OCI-M2 (cell line): Measurements from ENCODE around the gene SPRED2.

Source experiments
- DNase-seq: peaks from one replicate; lab custom pipeline; 2025; ENCODE audit not compliant: unreplicated experiment; lab: John Stamatoyannopoulos, UW

Gene SPRED2

DNA sequence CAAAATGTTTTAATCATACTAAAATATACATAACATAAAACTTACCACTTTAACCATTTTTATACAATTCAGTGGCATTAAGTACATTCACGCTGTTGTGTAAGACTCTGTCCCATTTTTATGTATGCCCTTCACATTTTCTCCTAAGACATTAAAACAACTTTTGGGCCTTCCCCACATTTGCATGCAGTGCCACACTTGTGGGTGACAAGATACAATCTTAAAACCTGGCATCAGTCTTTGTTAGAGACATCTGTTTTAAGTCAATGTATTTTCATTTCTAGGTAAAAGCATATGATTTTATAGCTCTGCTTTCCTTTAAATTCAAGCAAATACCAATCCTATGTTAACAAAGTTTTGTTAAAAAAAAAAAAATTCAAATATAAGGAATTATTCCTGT, 17.3 kb downstream of the SPRED2 start:
- no peak for DNase-seq

DNA sequence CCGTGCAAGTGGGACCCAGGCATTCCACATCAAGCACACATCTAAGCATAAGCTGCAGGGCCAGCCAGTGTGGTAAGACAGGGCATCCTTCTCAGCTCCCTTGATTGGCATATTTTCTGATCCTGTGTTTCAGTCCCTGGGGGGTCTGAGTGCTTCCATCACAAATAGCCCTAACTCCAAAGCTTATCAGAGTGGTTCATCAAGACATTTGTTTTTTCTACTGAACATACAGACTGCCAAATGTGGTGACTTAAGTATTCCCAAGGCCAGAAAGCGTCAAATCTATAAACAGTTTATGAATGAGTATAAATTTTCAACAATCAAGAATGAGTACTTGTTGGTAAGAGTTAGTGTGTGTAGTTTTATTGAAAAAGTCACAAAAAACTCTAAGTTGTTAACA, 18.8 kb downstream of the SPRED2 start:
- DNase-seq: no peak

DNA sequence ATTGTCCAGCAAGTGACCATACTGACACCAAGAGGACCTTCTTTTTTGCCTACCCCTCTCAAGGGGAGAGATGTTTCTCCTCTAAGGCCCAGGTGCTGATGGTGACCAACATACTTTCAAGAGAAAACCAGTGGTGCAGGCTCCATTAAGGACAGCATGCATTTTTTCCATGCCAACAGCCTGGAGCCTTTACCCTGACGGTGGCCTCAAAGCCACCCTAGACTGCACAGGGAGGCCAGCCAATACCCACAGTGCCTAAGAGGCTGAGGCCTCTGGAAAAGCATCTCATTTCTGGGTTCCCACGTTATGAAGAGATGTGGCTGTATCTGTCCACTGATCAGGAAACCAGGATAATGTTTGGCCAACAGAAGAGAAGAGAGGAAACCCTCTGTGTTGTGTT, 19.3 kb downstream of the SPRED2 start:
- no peak for DNase-seq

DNA sequence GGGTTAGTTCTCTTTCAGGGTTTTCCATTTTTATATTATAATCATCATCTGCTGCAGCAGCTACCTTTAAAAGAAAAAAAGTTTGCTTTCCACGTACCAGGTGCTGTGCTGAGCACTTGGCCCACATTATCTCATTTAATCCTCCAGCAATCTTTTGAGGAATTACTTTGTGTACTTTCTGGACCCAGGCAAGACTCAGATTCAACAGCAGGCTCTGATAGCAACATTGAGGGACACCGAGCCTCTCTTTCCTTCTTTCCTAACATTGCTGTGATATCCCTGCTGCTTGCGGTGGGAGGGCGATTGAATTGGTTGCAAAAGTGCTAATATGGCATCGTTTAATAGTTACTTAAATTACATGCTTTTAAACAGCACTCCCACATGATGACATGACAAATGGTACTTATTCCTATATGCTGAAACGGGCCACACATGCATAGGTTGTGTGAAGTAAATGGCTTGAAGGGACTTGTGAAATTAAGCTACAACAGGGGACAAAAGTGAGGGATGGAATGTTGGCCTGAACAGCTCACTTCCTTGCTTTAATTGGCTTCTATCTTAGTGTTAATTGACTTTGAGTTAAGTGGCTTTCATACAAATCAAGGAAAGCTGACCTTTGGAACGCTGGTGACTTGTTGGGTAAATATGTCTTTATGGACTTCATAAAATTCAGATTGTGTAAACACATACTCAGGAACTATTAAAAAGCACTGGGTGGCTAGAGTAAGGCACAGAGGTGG, 21.2 kb downstream of the SPRED2 start:
- DNase-seq: no peak

DNA sequence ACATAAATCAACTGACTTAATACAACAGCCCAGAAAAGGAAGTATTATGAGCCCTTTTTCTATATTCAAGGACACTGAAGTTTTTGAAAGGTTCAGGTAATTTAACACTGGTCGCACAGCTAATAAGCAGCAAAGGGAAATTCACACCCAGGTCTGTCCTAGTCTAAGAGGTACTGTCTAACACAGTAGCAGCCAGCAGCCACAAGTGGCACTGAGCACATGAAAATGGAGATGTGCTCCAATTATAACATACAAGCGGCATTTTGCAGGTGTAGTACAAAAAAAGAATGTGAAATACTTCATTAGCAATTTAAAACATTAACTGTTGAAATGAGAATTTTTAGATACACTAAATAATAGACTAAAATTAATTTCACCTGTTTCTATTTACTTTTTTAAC, 23.4 kb downstream of the SPRED2 start:
- no peak for DNase-seq

DNA sequence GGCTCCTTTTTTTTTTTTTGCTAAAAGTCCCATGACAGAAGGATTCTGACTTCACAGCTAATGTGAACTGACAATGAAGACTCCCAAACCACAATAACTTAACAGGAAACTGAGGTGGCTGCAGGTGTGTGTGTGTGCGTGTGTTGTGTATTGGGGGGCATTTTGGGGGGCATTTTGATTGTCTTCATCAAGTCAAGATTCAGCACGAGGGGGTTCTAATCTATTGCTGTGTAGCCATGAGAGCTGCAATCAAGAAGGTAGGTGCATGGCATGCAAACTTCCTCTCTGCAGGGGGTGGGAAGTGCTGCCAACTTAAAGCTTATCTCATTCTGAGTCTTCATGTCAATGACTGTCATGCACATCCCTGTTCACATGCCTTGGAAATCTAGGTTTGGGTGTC, 25.2 kb downstream of the SPRED2 start:
- no peak for DNase-seq

DNA sequence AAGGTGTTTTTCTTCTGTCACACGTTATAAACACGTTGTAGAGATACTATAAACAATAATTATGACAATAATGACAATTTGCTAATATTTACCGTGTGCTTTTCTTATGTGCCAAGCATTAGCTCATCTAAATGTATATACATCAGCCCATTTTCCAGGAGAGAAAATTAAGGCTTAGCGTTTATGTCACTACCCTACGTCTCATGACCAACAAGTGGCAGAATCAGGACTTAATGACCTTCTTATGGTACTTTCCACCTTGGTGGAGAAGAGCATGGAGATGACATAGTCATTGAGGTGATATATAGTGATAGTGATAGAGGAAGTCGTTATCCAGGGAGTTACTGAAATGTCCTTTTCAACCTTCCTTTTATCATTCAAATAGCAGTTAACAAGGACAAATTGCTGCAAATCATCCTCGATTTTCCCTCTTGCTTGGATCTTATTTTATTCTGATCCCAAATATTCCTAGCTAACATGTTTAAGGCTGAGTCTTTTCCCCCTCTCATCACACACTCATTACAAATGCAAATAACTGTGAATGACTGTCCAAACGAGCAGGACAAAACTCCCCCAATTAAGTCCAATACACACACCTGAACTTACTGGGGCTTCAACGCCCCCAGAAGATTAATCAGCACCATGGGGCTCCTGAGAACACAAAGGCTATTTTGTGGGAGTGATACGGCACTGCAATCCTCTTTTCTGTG, 27.3 kb downstream of the SPRED2 start:
- no peak for DNase-seq

DNA sequence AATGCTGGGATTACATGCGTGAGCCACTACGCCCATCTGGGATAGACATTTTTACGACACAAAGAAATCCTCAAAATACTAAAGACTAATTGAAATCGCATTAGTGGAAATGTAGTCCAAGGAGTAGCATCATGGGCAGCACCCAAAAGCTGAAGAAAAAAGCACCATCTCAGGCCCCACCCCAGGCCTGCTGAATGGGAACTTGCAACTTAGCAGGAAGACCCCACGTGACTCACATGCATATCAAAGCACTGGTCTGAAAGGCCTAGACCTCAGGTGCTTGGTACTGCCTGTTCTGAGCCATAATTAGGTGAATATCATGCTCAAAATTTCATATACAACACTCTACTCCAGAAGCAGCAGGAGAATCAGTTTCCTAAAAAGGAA, 28.9 kb downstream of the SPRED2 start:
- DNase-seq: no peak

DNA sequence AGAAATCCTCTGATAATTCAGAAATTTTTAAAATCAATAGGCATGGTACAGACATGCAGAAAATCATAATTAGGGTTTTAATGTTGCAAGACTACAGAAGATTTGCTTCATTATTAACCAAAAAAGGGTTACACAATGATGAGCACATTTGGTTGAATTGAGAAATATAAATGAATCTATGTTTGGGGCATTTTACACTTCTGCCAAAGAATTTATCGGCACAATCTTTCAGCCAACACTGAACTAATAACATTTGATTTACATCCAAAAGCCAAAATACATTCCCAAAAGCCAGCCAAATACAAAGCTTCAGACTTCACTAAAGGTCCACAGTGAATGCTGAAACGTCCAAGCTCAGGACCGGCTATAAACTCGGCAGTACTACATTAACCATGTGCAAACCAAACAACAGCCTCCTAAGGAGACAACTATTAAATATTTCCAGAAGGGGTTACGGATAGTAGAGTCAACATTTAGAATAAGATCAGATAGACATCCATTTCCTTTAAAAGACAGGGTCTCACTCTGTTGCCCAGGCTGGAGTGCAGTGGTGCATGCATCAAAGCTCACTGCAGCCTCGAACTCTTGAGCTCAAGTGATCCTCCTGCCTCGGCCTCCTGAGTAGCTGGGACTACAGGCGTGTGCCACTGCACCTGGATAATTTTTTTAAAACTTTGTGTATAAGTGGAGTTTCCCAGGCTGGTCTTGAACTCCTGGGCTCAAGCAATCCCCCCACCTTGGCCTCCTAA, 29.4 kb downstream of the SPRED2 start:
- DNase-seq: no peak

DNA sequence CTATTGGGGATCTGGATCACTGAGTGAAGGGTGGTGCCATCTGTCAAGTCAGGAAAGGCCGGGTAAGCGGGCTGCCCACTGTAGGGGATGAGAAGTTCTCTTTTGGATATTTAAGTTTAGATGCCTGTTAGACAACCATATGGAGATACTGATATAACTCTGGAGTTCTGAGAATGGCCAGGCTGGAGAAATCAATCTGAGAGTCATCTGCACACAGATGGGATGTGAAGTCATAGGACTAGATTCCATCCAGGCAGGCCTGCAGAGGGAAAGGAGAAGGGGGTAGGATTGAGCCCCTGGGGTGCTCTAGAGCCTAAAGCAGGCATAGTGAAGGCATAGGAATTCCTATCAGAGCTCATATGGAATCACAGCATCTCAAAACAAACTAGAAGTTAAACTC, 30.1 kb downstream of the SPRED2 start:
- no peak for DNase-seq

DNA sequence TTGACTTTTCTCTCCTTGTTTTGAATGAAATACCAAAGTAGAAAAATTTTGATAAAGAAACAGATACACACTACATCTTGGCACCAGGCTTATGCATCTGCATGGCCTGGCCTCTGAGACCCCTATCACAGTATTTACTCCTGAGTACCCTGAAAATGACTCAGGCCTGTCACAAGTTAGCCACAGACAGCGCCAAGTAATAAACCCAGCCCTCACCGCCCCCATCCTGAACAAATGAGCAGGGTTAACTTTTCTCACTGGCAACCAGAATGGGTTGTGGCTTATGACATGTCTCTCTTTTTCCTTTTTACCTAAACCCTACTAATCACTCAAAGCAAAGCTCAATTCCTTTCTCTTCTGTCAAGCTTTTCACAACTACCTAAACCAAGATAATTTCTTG, 35.3 kb downstream of the SPRED2 start:
- no peak for DNase-seq

DNA sequence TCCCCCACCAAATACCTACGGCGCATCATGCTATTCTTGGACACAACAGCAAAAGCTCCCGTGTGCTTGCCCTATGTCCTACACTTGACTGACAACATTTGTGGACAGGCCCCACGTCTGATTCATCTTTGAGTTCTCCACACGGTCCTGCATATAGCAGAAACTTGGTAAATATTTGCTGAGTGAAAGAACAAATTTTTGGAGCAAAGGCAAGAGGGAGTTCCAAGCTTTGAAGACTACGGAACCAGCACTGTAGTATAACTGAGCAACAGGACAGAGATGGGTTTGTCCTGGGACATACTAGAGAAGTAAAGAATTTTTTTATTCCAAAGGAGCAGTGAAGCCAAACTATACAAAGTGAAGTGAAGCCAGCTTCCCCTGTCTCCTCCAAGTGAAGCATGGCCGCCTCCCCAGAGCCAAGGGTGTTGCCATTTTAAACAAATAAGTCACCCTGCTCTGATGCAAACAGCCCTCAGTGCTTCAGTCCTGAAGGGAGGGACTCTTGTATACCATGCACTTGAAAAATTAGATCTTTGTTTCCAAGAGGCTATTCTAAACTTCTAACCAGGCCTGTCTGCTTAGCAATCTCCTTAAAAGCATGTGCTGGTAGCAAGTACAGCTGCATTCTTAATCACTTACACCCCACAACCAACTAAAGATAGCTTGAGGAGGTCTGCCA, 35.9 kb downstream of the SPRED2 start:
- no peak for DNase-seq

DNA sequence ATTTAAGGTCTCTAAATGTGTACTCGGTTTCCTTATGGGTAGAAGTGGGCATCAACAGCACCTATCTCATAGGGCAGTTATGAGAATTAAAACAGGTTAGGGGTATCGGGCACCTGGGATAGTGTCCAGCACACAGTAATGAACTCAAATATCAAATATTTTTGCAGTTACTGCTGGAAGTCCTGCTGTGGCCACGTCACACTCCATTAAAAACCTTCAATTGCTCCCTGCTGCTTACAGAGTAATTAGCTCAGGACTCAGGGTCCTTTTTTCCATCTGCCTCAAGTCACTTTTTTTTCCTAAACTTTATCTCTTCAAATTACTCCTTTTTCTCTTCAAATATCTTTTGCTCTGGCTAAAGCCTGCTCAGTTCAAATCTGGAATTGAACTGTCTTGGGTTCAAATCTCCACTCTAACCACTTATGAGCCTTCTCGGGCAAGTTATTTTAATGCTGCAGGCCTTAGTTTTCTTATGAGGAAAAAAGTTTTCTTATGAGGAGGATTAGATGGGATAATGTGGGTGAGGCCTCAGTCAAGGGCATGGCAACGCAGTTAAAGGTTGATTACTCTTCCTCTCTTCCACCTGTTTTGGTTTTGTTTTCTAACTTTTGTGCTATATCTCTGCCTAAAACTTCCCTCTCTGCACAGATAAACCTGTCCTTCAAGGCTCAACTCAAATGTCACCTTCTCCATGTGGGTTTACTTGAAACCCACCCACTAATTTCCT, 36.6 kb downstream of the SPRED2 start:
- DNase-seq: no peak

DNA sequence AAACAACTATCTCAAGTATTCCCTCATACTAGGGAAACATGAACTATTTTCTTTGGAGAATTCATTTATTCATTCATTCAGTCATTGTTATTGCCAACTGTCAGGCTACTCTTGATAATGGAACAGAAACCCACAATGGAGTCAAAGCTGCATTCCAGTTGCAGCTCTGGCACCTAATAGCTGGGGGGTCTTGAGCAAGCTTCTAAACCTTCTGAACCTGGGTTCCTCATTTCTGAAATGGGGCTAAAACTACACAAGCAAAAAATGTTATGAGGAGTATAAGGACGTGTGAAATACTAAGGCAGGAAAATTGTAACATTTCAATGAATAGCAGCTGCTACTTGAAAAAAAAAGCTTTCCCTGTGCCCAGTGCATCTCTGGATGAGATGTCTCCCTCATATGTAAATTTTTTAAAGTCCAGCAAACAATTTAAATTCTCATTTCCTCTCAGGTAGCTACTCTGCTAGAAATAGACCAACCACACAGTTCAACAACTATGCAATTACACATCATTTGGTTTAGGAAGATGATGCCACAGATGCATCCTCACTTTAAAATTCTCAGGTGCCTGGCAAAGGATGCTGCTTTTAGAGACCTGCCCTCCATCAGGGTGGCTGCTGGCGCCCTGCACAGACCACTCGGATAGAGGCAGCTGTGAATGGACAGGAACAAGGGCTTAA, 38.5 kb downstream of the SPRED2 start:
- DNase-seq: no peak

DNA sequence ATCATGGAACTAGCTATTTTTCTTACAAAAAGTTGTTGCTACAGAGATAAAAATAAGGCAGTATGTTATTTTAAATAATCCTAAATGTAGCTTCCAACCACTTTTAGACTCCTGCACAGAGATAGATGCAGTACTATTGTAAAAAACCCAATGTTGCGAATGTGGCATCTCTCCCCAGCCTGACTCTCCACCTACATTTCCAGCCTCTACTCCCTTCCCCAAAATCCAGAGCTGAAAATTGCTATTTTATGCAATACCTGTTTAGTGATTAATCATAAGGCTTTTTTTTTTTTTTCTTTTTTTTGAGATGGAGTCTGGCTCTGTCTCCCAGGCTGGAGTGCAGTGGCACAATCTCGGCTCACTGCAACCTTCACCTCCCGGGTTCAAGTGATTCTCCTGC, 39.4 kb downstream of the SPRED2 start:
- DNase-seq: no peak

DNA sequence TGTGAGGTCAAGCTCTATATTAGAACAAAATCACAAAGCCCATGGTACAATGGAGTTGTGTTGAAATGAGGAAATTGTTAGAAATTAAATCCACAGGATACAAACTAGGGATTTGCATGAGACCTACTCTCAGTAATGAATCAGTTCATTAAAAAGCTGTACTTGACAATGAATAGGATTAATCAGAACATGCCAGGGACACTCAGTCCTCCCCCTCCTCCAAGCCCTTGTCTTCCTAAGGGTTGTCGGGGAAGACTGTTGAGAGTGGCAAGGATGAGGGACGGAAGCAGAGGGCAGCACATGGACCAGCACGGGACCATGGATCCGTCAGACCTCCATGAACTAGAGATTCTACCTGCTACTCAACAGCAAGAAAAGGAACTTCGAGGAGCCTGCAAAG, 39.8 kb downstream of the SPRED2 start:
- DNase-seq: no peak

DNA sequence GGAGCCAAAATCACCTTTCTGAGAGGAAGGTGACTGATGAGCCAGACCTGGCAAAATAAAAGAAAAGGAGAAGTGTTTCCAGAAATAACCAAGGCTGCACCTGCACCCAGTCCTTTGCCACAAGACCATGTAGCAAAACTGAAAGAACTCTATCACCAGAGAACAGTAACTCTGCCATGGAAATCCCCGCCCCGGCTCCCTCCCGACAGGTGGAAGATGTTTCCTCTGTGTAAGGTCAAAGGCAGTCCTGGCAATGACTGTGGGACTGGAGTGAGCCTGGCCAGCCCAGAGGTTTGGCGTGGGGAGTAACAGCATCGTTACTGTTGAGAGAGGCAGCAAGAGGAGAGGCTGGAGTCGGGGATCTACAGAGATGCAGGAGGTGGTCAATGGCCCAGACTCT, 42.3 kb downstream of the SPRED2 start:
- no peak for DNase-seq

DNA sequence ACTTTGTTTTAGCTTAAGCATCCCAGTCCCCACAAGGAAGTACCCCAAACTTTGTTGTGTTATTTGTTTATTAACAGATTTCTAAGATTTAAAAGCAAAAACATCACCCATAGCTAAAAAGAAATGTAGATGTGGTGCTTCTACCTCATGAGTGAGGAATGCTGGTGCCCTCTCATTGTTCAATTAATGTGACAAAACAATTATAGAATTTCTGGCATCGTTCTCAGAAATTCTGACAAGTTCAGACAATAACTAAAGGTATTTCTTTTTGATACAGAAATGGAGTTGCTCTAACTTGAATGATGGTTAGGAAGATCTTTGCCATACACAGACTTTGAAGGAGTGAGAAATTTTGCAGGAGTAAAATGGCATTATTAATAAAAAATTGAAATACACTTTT, 42.9 kb downstream of the SPRED2 start:
- DNase-seq: no peak

DNA sequence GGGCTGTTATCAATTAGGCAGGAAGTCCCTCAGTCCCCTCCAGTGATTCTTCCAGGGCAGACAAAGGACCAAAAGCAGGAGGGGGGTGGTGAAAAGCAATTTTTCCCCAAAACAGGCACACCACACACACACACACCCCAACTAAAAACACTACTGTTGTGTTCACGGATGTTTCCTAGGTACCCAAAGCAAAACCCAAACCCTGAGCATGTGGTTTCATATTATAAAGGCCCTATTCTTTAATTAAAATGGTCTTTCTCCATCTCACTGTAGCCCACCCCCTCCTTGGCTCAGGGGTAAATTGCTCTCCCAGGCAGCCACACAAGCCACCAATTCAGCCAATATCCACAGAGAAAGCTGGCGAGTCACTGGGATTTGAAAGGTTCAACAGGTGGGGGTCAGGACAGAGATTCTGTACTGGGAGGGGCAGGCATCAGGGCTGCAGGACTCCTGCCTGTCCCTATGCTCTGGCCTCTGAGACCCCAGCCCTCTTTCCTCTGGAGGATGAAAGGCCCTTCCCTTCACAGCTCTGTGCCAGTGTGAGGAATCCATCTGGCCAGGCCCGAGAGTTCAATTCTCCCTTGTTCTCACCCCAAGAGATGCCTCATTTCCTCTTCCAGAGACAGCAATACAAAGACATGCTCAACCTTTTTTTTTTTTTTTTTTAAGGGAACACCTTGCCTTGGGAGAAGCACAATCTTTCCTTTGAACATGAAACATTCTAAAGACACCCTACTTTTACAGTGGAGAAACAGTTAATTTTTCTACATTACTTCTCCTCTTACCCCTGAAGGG, 43.6 kb downstream of the SPRED2 start:
- no peak for DNase-seq
